ENCODE results near the gene LRFN4.
"Not testable (repeated sequence)": the region's sequence is repeated elsewhere in the genome, so short reads cannot be mapped to it uniquely, and the experiment has no call there.

LRFN4 gene

DNA sequence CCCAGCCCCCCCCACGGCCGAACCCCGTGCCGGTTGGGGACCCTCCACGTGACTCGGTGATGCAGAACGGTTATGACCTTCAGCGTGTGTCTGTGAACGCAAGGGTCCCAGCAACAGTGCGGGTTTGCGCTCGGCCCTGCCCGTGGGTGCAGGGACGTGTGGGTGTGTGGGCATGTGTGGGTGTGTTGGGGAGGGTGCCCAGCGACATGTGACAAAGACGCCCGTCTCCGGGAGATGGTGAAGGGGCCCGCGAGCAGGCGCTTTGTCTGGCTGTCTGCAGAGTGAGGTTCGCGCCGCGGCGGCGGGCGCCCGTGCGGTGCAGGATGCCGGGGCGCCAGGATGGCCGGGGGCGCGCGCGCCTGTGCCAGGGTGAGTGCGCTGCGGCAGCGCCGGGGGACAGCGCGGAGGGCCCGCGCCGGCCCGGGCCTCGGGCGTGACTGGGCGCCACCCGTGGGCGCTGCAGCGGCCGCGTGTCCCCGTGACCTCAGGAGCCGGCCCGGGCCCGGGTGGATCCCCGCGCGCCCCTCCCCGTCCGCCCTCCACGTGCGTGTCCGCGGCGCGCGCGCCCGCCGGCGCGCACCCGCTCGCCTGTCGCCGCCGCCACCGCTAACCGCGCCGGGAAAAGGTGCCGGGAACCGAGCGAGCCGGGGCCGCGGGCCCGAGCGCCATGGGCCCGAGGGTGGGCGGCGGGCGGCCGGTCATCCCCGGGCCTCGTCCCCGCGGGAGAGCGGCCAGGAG lies at the start of gene LRFN4:
TSS of gene LRFN4 (plus strand) at position 569 of the 738 bp plus-strand sequence. CDS start 681 bp downstream, outside the sequence.
- peaks cover 10% of the 10 kb centered on the region for H3K36me3 ChIP-seq (ENCODE audit: control insufficient read depth, insufficient read depth, low read length)
- H3K27me3 ChIP-seq (ENCODE audit: control insufficient read depth, insufficient read depth, low read length) = no peaks in the 10 kb centered on the region
- peak within 1 kb of the TSS; percentile 79 for H3K4me3 ChIP-seq (ENCODE audit: low read depth, low read length)
- H3K27ac ChIP-seq (ENCODE audit: low read depth, low read length) = peak within 1 kb of the TSS; percentile 34; the same call in 1 of the 2 replicates
- peaks cover 12% of the 10 kb centered on the region for H3K4me1 ChIP-seq (ENCODE audit: control insufficient read depth, insufficient read depth, low read length)
- H3K9me3 ChIP-seq (ENCODE audit: control insufficient read depth, insufficient read depth, low read depth, low read length) = no peaks in the 10 kb centered on the region
- H3K9ac ChIP-seq (ENCODE audit: low read length) = peak within 1 kb of the TSS; percentile 82

DNA sequence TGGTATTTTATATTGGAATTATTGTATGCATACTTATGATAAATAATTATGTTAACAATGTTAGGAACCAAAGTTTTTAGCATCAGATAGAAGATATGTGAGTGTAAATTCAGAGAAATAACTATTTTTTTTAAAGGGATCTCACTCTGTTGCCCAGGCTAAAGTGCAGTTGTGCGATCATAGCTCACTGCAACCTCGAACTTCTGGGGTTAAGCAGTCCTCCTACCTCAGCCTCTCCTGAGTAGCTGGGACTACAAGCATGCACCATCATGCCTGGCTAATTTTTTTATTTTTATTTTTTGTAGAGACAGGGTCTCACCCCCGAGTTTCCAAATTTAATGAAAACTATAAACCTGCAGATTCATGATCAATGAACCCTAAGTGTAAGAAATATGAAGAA lies 47.3 kb upstream of the LRFN4 start:
- Histone ChIP-seq H3K27me3 (ENCODE audit: control insufficient read depth, insufficient read depth, low read length) (no peaks in the 10 kb centered on the region), H3K36me3 (ENCODE audit: control insufficient read depth, insufficient read depth, low read length) (peaks cover 4% of the 10 kb centered on the region), H3K4me3 (ENCODE audit: low read depth, low read length) (no peak overlapping the region), H3K9me3 (ENCODE audit: control insufficient read depth, insufficient read depth, low read depth, low read length) (no peaks in the 10 kb centered on the region), H3K4me1 (ENCODE audit: control insufficient read depth, insufficient read depth, low read length) (peaks cover 21% of the 10 kb centered on the region), H3K27ac (ENCODE audit: low read depth, low read length) (peak overlapping the region; percentile 85), H3K9ac (ENCODE audit: low read length) (no peak overlapping the region)

DNA sequence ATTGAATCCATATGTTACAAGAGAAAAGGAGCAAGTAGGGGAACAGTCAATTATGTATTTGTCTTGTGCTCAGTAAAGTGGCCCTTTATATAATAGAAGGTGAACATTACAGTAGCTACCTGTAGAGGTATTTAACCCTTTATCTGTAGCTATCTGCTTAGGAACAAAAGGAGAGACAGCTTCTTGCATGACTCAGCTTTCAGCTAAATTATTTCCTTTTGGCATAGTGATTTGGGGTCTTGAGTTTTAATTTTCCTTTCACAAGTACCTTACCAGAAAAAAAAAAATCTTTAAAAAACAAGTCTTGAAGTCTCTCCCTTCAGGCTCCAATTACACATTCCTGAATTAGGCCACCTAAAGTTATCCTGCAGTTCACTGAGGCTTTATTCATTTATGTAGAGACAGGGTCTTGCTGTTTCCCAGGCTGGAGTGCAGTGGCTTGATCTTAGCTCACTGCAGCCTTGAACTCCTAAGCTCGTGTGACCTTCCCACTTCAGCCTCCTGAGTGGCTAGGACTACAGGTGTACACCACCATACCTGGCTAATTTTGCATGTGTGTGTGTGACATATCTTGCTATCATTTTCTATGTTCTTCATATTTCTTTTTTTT lies 46.2 kb upstream of the LRFN4 start:
- H3K36me3 ChIP-seq (ENCODE audit: control insufficient read depth, insufficient read depth, low read length) = peaks cover 8% of the 10 kb centered on the region
- H3K27ac ChIP-seq (ENCODE audit: low read depth, low read length) = peak overlapping the region; percentile 85
- no peak overlapping the region for H3K4me3 ChIP-seq (ENCODE audit: low read depth, low read length)
- no peaks in the 10 kb centered on the region for H3K9me3 ChIP-seq (ENCODE audit: control insufficient read depth, insufficient read depth, low read depth, low read length)
- no peaks in the 10 kb centered on the region for H3K27me3 ChIP-seq (ENCODE audit: control insufficient read depth, insufficient read depth, low read length)
- peak overlapping the region; percentile 5 for H3K9ac ChIP-seq (ENCODE audit: low read length)
- peaks cover 21% of the 10 kb centered on the region for H3K4me1 ChIP-seq (ENCODE audit: control insufficient read depth, insufficient read depth, low read length)

DNA sequence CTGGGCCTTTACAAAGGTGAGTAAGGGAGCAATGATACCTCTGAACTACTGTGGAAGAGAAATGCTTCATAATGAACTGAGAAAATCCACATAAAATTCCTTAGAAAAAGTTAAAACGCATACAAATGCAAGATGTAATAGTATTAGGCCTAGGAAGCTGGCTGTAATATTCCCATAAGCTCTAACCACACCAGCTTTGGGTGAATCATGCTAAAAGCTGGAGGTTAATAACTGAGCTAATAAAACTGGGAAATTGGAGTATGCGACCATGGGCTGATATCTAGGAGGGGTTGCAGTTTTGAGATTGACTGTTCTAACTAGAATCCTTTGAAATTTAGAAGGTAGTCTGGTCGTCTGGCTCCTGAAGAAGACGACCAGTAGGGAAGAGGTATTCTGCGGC lies 42.2 kb upstream of the LRFN4 start:
- H3K27ac ChIP-seq (ENCODE audit: low read depth, low read length) = no peak overlapping the region
- no peaks in the 10 kb centered on the region for H3K9me3 ChIP-seq (ENCODE audit: control insufficient read depth, insufficient read depth, low read depth, low read length)
- H3K27me3 ChIP-seq (ENCODE audit: control insufficient read depth, insufficient read depth, low read length) = no peaks in the 10 kb centered on the region
- H3K4me1 ChIP-seq (ENCODE audit: control insufficient read depth, insufficient read depth, low read length) = peaks cover 21% of the 10 kb centered on the region
- H3K9ac ChIP-seq (ENCODE audit: low read length) = no peak overlapping the region
- no peak overlapping the region for H3K4me3 ChIP-seq (ENCODE audit: low read depth, low read length)
- H3K36me3 ChIP-seq (ENCODE audit: control insufficient read depth, insufficient read depth, low read length) = peaks cover 9% of the 10 kb centered on the region; the same call in 1 of the 2 replicates

DNA sequence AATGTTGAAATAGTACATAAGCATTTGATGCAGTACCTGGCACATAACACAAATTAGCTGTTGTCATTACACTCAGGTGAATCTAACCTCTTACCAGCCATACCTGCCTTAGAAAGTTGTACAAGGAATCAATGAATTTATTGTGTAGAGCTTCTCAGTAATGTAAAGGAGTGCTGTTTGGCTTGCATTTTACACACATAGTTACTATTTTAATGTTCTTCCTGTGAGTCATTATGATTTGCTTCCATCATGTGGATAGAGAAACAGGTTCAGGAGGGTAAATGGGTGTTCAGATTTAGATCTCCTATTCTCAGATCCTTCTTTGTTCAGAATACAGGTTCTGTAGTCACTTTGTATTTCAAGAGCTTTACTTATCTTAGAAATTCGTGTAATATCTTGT lies 41.2 kb upstream of the LRFN4 start:
- no peak overlapping the region for H3K27ac ChIP-seq (ENCODE audit: low read depth, low read length)
- no peak overlapping the region for H3K4me3 ChIP-seq (ENCODE audit: low read depth, low read length)
- peaks cover 9% of the 10 kb centered on the region; the same call in 1 of the 2 replicates for H3K36me3 ChIP-seq (ENCODE audit: control insufficient read depth, insufficient read depth, low read length)
- H3K4me1 ChIP-seq (ENCODE audit: control insufficient read depth, insufficient read depth, low read length) = peaks cover 14% of the 10 kb centered on the region
- H3K9me3 ChIP-seq (ENCODE audit: control insufficient read depth, insufficient read depth, low read depth, low read length) = no peaks in the 10 kb centered on the region
- no peaks in the 10 kb centered on the region for H3K27me3 ChIP-seq (ENCODE audit: control insufficient read depth, insufficient read depth, low read length)
- no peak overlapping the region for H3K9ac ChIP-seq (ENCODE audit: low read length)

DNA sequence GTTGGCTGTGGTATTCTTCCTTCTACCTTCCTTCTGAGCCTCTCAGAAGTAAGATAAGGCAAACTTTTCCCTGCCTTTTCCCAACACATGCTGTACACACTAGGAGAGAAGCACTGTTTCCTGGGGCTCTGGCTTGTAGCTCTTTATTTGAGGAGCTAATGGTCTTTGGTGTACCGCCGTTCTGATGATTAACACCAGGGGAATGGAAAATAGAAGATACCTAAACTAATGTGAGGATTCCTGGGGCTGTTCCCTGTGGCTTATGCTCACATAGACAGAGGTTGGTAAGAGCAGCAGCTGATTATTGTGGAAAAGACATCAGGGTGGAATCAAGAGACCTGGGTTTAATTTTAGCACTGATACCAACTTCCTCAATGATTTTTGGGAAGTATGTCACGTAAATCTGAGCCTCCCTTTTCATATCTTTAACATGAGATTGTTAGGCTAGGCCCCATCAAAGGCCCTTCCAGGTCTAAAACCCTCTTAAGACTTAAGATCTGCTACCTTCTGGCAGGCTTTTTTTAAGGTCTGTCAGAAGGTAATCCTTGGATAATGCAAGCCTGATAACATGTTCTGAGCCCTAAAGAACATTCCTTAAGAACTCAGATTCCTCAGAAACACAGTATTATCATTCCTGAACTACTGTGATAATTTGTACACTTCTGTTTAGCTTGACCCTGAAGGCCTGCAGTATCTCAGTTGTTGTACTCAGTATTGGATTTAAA lies 38.5 kb upstream of the LRFN4 start:
- no peaks in the 10 kb centered on the region for H3K4me1 ChIP-seq (ENCODE audit: control insufficient read depth, insufficient read depth, low read length)
- H3K9me3 ChIP-seq (ENCODE audit: control insufficient read depth, insufficient read depth, low read depth, low read length) = no peaks in the 10 kb centered on the region
- H3K27me3 ChIP-seq (ENCODE audit: control insufficient read depth, insufficient read depth, low read length) = no peaks in the 10 kb centered on the region
- no peak overlapping the region for H3K27ac ChIP-seq (ENCODE audit: low read depth, low read length)
- no peak overlapping the region for H3K4me3 ChIP-seq (ENCODE audit: low read depth, low read length)
- H3K9ac ChIP-seq (ENCODE audit: low read length) = no peak overlapping the region
- H3K36me3 ChIP-seq (ENCODE audit: control insufficient read depth, insufficient read depth, low read length) = peaks cover 12% of the 10 kb centered on the region; the same call in 1 of the 2 replicates

DNA sequence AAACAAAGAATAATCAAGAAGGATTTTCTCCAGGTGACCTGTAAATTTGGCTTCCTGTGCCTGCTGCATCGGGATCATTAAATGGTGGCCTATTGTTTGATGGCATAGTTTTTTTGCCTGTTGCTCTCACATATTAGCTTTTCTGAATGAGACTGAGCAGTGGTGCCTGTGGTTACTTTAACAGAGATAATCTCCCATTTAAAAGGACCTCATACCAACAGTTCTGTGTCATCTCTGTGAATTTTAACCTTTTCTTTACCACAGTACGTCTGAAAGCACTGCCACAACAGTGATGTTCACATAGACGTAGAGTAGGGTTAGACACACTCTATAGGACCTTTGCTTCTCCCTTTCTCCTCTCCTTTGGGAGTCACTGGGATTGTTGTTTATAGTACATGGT lies 36.5 kb upstream of the LRFN4 start:
- H3K9me3 ChIP-seq (ENCODE audit: control insufficient read depth, insufficient read depth, low read depth, low read length) = no peaks in the 10 kb centered on the region
- no peaks in the 10 kb centered on the region for H3K27me3 ChIP-seq (ENCODE audit: control insufficient read depth, insufficient read depth, low read length)
- H3K9ac ChIP-seq (ENCODE audit: low read length) = no peak overlapping the region
- H3K4me1 ChIP-seq (ENCODE audit: control insufficient read depth, insufficient read depth, low read length) = no peaks in the 10 kb centered on the region
- H3K4me3 ChIP-seq (ENCODE audit: low read depth, low read length) = no peak overlapping the region
- peaks cover 8% of the 10 kb centered on the region; the same call in 1 of the 2 replicates for H3K36me3 ChIP-seq (ENCODE audit: control insufficient read depth, insufficient read depth, low read length)
- H3K27ac ChIP-seq (ENCODE audit: low read depth, low read length) = no peak overlapping the region

DNA sequence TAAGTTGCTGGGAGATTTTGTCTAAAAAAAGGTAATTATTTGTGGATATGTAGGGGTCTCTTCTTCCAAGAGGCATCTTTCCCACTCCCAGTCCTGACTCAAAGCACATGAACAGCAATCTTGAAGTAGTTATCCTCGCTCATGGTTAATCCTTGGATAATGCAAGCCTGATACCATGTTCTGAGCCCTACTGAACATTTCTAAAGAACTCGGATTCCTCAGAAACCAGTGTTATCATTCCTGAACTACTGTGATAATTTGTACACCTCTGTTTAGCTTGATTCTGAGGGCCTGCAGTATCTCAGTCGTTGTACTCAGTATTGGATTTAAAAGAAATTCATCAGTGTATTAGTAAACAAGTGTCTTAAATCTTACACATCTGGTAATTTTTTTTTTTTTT lies 36.0 kb upstream of the LRFN4 start:
- H3K9me3 ChIP-seq (ENCODE audit: control insufficient read depth, insufficient read depth, low read depth, low read length) = no peaks in the 10 kb centered on the region
- no peak overlapping the region for H3K4me3 ChIP-seq (ENCODE audit: low read depth, low read length)
- H3K27ac ChIP-seq (ENCODE audit: low read depth, low read length) = no peak overlapping the region
- H3K4me1 ChIP-seq (ENCODE audit: control insufficient read depth, insufficient read depth, low read length) = no peaks in the 10 kb centered on the region
- H3K27me3 ChIP-seq (ENCODE audit: control insufficient read depth, insufficient read depth, low read length) = no peaks in the 10 kb centered on the region
- H3K9ac ChIP-seq (ENCODE audit: low read length) = no peak overlapping the region
- H3K36me3 ChIP-seq (ENCODE audit: control insufficient read depth, insufficient read depth, low read length) = peaks cover 6% of the 10 kb centered on the region; the same call in 1 of the 2 replicates

DNA sequence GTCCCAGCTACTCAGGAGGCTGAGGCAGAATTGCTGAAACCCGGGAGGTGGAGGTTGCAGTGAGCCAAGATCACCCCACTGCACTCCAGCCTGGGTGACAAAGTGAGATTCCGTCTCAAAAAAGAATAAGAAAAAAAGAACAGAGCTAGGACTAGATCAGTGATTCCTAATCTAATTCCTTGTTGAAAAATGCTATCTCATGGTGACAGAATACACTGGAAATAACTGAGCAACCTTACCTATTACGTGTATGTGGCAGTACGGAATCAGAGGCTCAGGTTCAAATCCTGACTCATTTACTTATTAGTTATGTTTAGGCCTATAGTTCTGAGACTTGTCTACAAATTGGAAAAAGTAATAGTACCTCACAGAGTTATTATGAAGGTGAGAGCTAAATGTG lies 33.2 kb upstream of the LRFN4 start:
- Histone ChIP-seq H3K9ac (ENCODE audit: low read length) (no peak overlapping the region), H3K27me3 (ENCODE audit: control insufficient read depth, insufficient read depth, low read length) (no peaks in the 10 kb centered on the region), H3K27ac (ENCODE audit: low read depth, low read length) (no peak overlapping the region), H3K9me3 (ENCODE audit: control insufficient read depth, insufficient read depth, low read depth, low read length) (no peaks in the 10 kb centered on the region), H3K4me3 (ENCODE audit: low read depth, low read length) (no peak overlapping the region), H3K36me3 (ENCODE audit: control insufficient read depth, insufficient read depth, low read length) (peaks cover 8% of the 10 kb centered on the region; the same call in 1 of the 2 replicates), H3K4me1 (ENCODE audit: control insufficient read depth, insufficient read depth, low read length) (no peaks in the 10 kb centered on the region)

DNA sequence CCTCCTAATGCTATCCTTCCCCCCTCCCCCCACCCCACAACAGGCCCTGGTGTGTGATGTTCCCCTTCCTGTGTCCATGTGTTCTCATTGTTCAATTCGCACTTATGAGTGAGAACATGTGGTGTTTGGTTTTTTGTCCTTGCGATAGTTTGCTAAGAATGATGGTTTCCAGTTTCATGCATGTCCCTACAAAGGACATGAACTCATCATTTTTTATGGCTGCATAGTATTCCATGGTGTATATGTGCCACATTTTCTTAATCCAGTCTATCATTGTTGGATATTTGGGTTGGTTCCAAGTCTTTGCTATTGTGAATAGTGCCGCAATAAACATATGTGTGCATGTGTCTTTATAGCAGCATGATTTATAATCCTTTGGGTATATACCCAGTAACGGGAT lies 32.3 kb upstream of the LRFN4 start:
- H3K27me3 ChIP-seq (ENCODE audit: control insufficient read depth, insufficient read depth, low read length); H3K27ac ChIP-seq (ENCODE audit: low read depth, low read length); H3K9ac ChIP-seq (ENCODE audit: low read length); H3K4me1 ChIP-seq (ENCODE audit: control insufficient read depth, insufficient read depth, low read length); H3K4me3 ChIP-seq (ENCODE audit: low read depth, low read length); H3K9me3 ChIP-seq (ENCODE audit: control insufficient read depth, insufficient read depth, low read depth, low read length): not testable (repeated sequence)
- peaks cover 11% of the 10 kb centered on the region; the same call in 1 of the 2 replicates for H3K36me3 ChIP-seq (ENCODE audit: control insufficient read depth, insufficient read depth, low read length)

DNA sequence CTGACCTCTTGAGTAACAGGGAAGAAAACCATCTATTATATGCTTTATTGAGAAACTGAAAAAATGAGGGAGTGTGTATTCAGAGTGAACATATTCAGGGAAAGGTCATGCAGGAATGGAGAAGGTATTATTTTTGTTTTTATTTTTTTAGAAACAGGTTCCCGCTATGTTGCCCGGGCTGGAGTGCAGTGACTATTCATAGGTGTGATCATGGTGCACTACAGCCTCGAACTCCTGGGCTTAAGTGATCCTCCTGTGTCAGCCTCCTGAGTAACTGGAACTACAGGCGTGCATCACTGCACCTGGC lies 22.4 kb upstream of the LRFN4 start:
- Histone ChIP-seq H3K9me3 (ENCODE audit: control insufficient read depth, insufficient read depth, low read depth, low read length) (no peaks in the 10 kb centered on the region), H3K36me3 (ENCODE audit: control insufficient read depth, insufficient read depth, low read length) (peaks cover 17% of the 10 kb centered on the region), H3K9ac (ENCODE audit: low read length) (no peak overlapping the region), H3K27me3 (ENCODE audit: control insufficient read depth, insufficient read depth, low read length) (no peaks in the 10 kb centered on the region), H3K4me1 (ENCODE audit: control insufficient read depth, insufficient read depth, low read length) (no peaks in the 10 kb centered on the region), H3K27ac (ENCODE audit: low read depth, low read length) (no peak overlapping the region), H3K4me3 (ENCODE audit: low read depth, low read length) (no peak overlapping the region)
